IMR-90 (cell line): ENCODE measurements around the gene SLC16A9. TPM values are rescaled to one million over a fixed set of nuclear protein-coding genes. Genes with fewer than 3 reads are reported as not detected.

Experiments used
- ATAC-seq: fragments of 200-7000 bp; cut with Tn5 transposase; 2 replicates; pipeline ENCODE4 v1.9.1; 2020; ENCODE audit warnings: low read depth, mild to moderate bottlenecking, moderate library complexity
- BruUV-seq: library from RNA; stranded (reverse); fragments of 400-500 nt; replicated peaks from 2 replicates; lab custom pipeline; 2021; lab: Mats Ljungman, UMichigan
- CTCF ChIA-PET: fragments of 300-600 bp; formaldehyde crosslinking; extraction: SDS; loops from one replicate; lab custom pipeline; 2021; ENCODE audit warnings: antibody characterized with exemption; lab: Yijun Ruan, JAX
- POLR2A ChIA-PET: fragments of 300-600 bp; sonication (Branson Sonifier 250); formaldehyde crosslinking; loops from one replicate; lab custom pipeline; 2022; ENCODE audit warnings: antibody characterized with exemption; ENCODE audit not compliant: unreplicated experiment; lab: Charles Lee
- DNase-seq: peaks from one replicate; pipeline ENCODE4 v3.0.0; 2013
- H2AFZ ChIP-seq: replicated peaks from 2 replicates; pipeline ENCODE3; 2013; ENCODE audit warnings: low read length, mild to moderate bottlenecking; ENCODE audit not compliant: poor library complexity
- H2AK5ac ChIP-seq: 2 replicates; pipeline ENCODE4 v1.6.1; 2013; ENCODE audit warnings: low read depth, low read length, inconsistent platforms
- H2AK9ac ChIP-seq: replicated peaks from 2 replicates; pipeline ENCODE3; 2013; ENCODE audit warnings: mild to moderate bottlenecking, low read depth, low read length, moderate library complexity; ENCODE audit not compliant: poor library complexity
- H2BK120ac ChIP-seq: 2 replicates; pipeline ENCODE4 v1.6.1; 2013; ENCODE audit warnings: low read depth, low read length, inconsistent platforms
- H2BK15ac ChIP-seq: 3 replicates; pipeline ENCODE4 v1.6.1; 2013; ENCODE audit warnings: low read depth, low read length, inconsistent platforms
- H2BK20ac ChIP-seq: 2 replicates; pipeline ENCODE4 v1.6.1; 2013; ENCODE audit warnings: low read depth, mild to moderate bottlenecking, inconsistent platforms, low read length, moderate library complexity
- H2BK5ac ChIP-seq: 2 replicates; pipeline ENCODE4 v1.6.1; 2013; ENCODE audit warnings: mild to moderate bottlenecking, low read depth, low read length, inconsistent platforms; ENCODE audit not compliant: poor library complexity, severe bottlenecking
- H3K14ac ChIP-seq: replicated peaks from 2 replicates; pipeline ENCODE4 v1.6.1; 2013; ENCODE audit warnings: low read depth, low read length, inconsistent platforms
- H3K18ac ChIP-seq: 2 replicates; pipeline ENCODE4 v1.6.1; 2013; ENCODE audit warnings: low read depth, low read length, control low read depth
- H3K23ac ChIP-seq: 2 replicates; pipeline ENCODE4 v1.6.1; 2013; ENCODE audit warnings: low read depth, low read length, inconsistent platforms
- H3K27ac ChIP-seq: 2 replicates; pipeline ENCODE4 v1.5.1; 2013; ENCODE audit warnings: mild to moderate bottlenecking, control low read depth, low read length; ENCODE audit not compliant: insufficient read depth
- H3K27me3 ChIP-seq: 2 replicates; pipeline ENCODE4 v1.6.1; 2013; ENCODE audit warnings: low read length; ENCODE audit not compliant: control insufficient read depth, insufficient read depth
- H3K36me3 ChIP-seq: 2 replicates; pipeline ENCODE4 v1.6.1; 2013; ENCODE audit warnings: low read length, mixed read lengths; ENCODE audit not compliant: control insufficient read depth, insufficient read depth
- H3K4ac ChIP-seq: 2 replicates; pipeline ENCODE4 v1.6.1; 2013; ENCODE audit warnings: low read depth, low read length, inconsistent platforms
- H3K4me1 ChIP-seq: 2 replicates; pipeline ENCODE4 v1.6.1; 2013; ENCODE audit warnings: low read length, mixed read lengths; ENCODE audit not compliant: control insufficient read depth, insufficient read depth
- H3K4me2 ChIP-seq: 2 replicates; pipeline ENCODE4 v1.6.1; 2013; ENCODE audit warnings: low read depth, mild to moderate bottlenecking, control low read depth, low read length, moderate library complexity
- H3K4me3 ChIP-seq: 2 replicates; pipeline ENCODE4 v1.5.1; 2013; ENCODE audit warnings: low read depth, mild to moderate bottlenecking, control low read depth, low read length, moderate library complexity; ENCODE audit not compliant: insufficient read depth
- H3K56ac ChIP-seq: 2 replicates; pipeline ENCODE4 v1.6.1; 2013; ENCODE audit warnings: low read length, inconsistent platforms; ENCODE audit not compliant: insufficient read depth; ENCODE audit errors: extremely low read depth
- H3K79me1 ChIP-seq, 2 experiments: 2 replicates each; pipeline ENCODE4 v1.6.1; 2013; ENCODE audit warnings: low read length in 2 of 2, inconsistent platforms in 1 of 2, low read depth in 1 of 2
- H3K9ac ChIP-seq: 2 replicates; pipeline ENCODE4 v1.6.1; 2013; ENCODE audit warnings: low read depth, low read length, control low read depth
- H3K9me1 ChIP-seq: 2 replicates; pipeline ENCODE4 v1.6.1; 2013; ENCODE audit warnings: low read length, inconsistent platforms; ENCODE audit not compliant: insufficient read depth
- H3K9me3 ChIP-seq: 2 replicates; pipeline ENCODE4 v1.6.1; 2013; ENCODE audit warnings: low read length; ENCODE audit not compliant: control insufficient read depth, insufficient read depth
- H4K20me1 ChIP-seq: 2 replicates; pipeline ENCODE4 v1.6.1; 2013; ENCODE audit warnings: low read length, inconsistent platforms; ENCODE audit not compliant: insufficient read depth
- H4K5ac ChIP-seq: 2 replicates; pipeline ENCODE4 v1.6.1; 2013; ENCODE audit warnings: mild to moderate bottlenecking, low read depth, low read length, control low read depth
- H4K8ac ChIP-seq, 2 experiments: 2 replicates each; pipeline ENCODE4 v1.6.1; 2013; ENCODE audit warnings: low read depth in 2 of 2, low read length in 2 of 2, control low read depth in 1 of 2, inconsistent platforms in 1 of 2
- H4K91ac ChIP-seq: 2 replicates; pipeline ENCODE4 v1.6.1; 2013; ENCODE audit warnings: low read depth, low read length, inconsistent platforms; ENCODE audit not compliant: insufficient read depth
- CHD1 ChIP-seq: IDR thresholded peaks from 2 replicates; pipeline ENCODE4 v1.6.1; 2012; ENCODE audit warnings: low read depth, low read length, improper control_type of control experiment
- CTCF ChIP-seq: conservative IDR thresholded peaks from 2 replicates; pipeline ENCODE4 v1.5.1; 2012; ENCODE audit warnings: mild to moderate bottlenecking, low read depth, low read length, improper control_type of control experiment
- ELK1 ChIP-seq: fragments of 150-350 bp; IDR thresholded peaks from 2 replicates; pipeline ENCODE4 v1.6.1; 2016; ENCODE audit warnings: low read depth, mild to moderate bottlenecking, low read length, moderate library complexity, borderline replicate concordance
- FOS ChIP-seq: fragments of 150-350 bp; IDR thresholded peaks from 2 replicates; pipeline ENCODE4 v1.6.1; 2016; ENCODE audit warnings: low read depth, low read length
- MAFK ChIP-seq: IDR thresholded peaks from 2 replicates; pipeline ENCODE4 v1.6.1; 2012; ENCODE audit warnings: low read depth, low read length, improper control_type of control experiment
- NFE2L2 ChIP-seq: fragments of 150-350 bp; IDR thresholded peaks from 2 replicates; pipeline ENCODE4 v1.6.1; 2016; ENCODE audit warnings: low read depth, mild to moderate bottlenecking, low read length
- POLR2A ChIP-seq: IDR thresholded peaks from 2 replicates; pipeline ENCODE4 v1.6.1; 2012; ENCODE audit warnings: mild to moderate bottlenecking, low read depth, low read length
- RAD21 ChIP-seq: IDR thresholded peaks from 2 replicates; pipeline ENCODE4 v1.6.1; 2012; ENCODE audit warnings: low read length, improper control_type of control experiment
- RCOR1 ChIP-seq: IDR thresholded peaks from 2 replicates; pipeline ENCODE4 v1.6.1; 2012; ENCODE audit warnings: mild to moderate bottlenecking, low read length, improper control_type of control experiment; ENCODE audit not compliant: insufficient replicate concordance
- RFX5 ChIP-seq: IDR thresholded peaks from 2 replicates; pipeline ENCODE4 v1.8.0; 2012; ENCODE audit warnings: low read depth, mild to moderate bottlenecking, low read length, moderate library complexity
- WGBS, 2 experiments: methylation state at CpG; one replicate each; pipeline versions ENCODE4 v1.1.5 to v1.1.7; 2013; ENCODE audit warnings: missing lambda C conversion rate in 2 of 2; ENCODE audit not compliant: insufficient read length in 1 of 2; ENCODE audit errors: extremely low coverage in 2 of 2; 5-methylcytosine and 5-hydroxymethylcytosine counted together
- dilution Hi-C: fragments of 300-500 bp; cut with HindIII; formaldehyde crosslinking; loops from one replicate; pipeline ENCODE4 v1.14.3; 2018; ENCODE audit warnings: low sequenced_read_pairs; ENCODE audit not compliant: unreplicated experiment
- in situ Hi-C: fragments of 300-500 bp; cut with MboI; formaldehyde crosslinking; loops from 3 replicates; pipeline ENCODE4 v1.14.3; 2019; ENCODE audit warnings: low sequenced_read_pairs, inconsistent platforms, mixed read lengths
- intact Hi-C: fragments of 100-400 bp; cut with micrococcal nuclease; formaldehyde crosslinking; loops from 2 replicates; pipeline ENCODE4 v1.10.0; 2022
- polyA plus RNA-seq, 3 experiments: library from polyadenylated mRNA; depleted of rRNA; stranded (reverse); fragments of >200 nt; gene quantifications; 2 replicates each; pipeline ENCODE4 v1.2.3, GENCODE V29; 2012; ENCODE audit warnings: low replicate concordance in 1 of 3
- total RNA-seq: library from RNA; depleted of rRNA; stranded (reverse); fragments of >200 nt; gene quantifications from 2 replicates; pipeline ENCODE4 v1.2.3, GENCODE V29; 2012

SLC16A9 gene
- total and polyA plus RNA-seq, 2 of the 4 experiments (the other 2 are of a cell fraction): 0.18 to 0.26 TPM

- TF ChIP-seq POLR2A (no peak), RFX5 (no peak), ELK1 (no peak), CTCF (no peak), CHD1 (no peak), MAFK (no peak), RCOR1 (no peak), NFE2L2 (no peak), FOS (no peak), RAD21 (no peak)
- Histone ChIP-seq H3K9me1 (no peaks in the 10 kb centered on the region), H2AFZ (no peak overlapping the region), H3K9me3 (no peaks in the 10 kb centered on the region), H2BK120ac (no peak overlapping the region), H3K79me1 (no peaks in the 10 kb centered on the region), H2BK5ac (no peak overlapping the region), H4K91ac (no peak overlapping the region), H3K4me2 (no peak overlapping the region), H2BK15ac (no peak overlapping the region), H3K56ac (no peak overlapping the region), H3K27me3 (peaks cover 7% of the 10 kb centered on the region; the same call in 1 of the 2 replicates), H4K5ac (no peak overlapping the region), H3K18ac (no peak overlapping the region), H3K4me1 (no peaks in the 10 kb centered on the region), H3K36me3 (no peaks in the 10 kb centered on the region), H3K9ac (no peak overlapping the region), H2AK5ac (no peak overlapping the region), H4K8ac (no peak overlapping the region), H2BK20ac (no peak overlapping the region), H4K20me1 (no peaks in the 10 kb centered on the region), H3K23ac (no peak overlapping the region), H2AK9ac (no peak overlapping the region), H3K4me3 (no peak overlapping the region), H3K4ac (no peak overlapping the region), H3K27ac (no peak overlapping the region), H3K14ac (no peak overlapping the region)
- dilution Hi-C loops (no loop called here), in situ Hi-C loops (no loop called here), intact Hi-C loops (no loop called here)
- ATAC-seq (no peak), DNase-seq (peak; percentile 4)
- WGBS, 2 experiments: 40% methylated on average over 1 of the region's 12 CpGs; no CpG with 5 or more reads in 1 of the 2 experiments
- BruUV-seq: no TSS peak
- CTCF ChIA-PET: no interaction called here
- POLR2A ChIA-PET: no interaction called here
Observed at GRCh38 chr10:59750155-59750945, 40.7 kb upstream of the SLC16A9 start.
